GM18858 (cell line): ENCODE measurements around the gene CCDC197.

Experiments used
- ATAC-seq: cut with Tn5 transposase; IDR thresholded peaks from one replicate; pipeline ENCODE4 v1.9.1; 2021; ENCODE audit not compliant: unreplicated experiment

CCDC197 gene

DNA sequence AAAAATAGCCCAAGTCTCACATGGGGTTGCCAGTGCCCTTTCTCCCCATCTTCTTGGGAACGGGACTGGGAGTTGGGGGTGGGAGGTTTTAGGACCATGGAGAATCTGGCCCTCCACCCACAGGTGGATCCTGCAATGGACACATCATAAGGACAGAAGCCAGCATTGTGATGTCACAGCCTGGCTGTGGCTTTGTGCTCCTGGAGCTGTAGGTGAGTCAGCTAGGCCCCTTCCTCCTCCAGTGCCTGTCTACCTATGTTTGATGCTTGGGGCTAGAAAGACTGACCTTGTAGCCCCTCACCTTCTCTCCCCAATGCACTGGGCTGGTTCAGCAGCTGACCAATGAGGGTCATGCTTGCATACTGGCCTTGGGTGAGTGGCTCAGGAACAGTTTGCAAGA lies at the start of gene CCDC197:
TSS of gene CCDC197 (plus strand) at position 220 of the 400 bp plus-strand sequence. CDS start 831 bp downstream, outside the sequence.
- ATAC-seq, result no peak

DNA sequence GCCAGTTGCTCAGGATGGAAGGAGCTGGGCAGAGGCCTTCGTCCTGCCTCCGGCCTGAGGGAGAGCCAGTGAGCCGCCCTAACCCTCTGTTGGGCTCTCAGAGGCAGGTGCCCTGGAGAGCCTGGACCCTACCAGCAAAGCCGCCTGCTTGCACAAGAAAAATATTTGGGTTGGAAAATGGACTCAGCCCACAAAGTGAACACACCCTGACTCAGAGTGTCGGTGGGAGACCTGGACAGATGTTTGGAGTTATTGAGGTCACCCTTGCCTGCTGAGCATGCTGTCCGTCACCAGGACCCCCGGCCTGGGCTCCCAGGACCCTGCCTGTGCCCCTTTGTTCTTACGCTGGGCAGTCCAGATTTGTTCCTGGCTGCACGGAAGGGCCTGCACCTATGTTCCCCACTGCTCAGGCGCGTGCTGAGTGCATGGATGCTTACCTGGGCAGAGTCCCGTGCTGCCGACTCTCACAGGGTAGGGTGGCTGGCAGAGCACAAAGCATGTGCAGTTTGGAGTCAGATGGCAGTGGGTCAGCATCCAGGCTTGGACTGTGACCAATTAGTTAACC lies 47.5 kb upstream of the CCDC197 start:
- no peak for ATAC-seq

DNA sequence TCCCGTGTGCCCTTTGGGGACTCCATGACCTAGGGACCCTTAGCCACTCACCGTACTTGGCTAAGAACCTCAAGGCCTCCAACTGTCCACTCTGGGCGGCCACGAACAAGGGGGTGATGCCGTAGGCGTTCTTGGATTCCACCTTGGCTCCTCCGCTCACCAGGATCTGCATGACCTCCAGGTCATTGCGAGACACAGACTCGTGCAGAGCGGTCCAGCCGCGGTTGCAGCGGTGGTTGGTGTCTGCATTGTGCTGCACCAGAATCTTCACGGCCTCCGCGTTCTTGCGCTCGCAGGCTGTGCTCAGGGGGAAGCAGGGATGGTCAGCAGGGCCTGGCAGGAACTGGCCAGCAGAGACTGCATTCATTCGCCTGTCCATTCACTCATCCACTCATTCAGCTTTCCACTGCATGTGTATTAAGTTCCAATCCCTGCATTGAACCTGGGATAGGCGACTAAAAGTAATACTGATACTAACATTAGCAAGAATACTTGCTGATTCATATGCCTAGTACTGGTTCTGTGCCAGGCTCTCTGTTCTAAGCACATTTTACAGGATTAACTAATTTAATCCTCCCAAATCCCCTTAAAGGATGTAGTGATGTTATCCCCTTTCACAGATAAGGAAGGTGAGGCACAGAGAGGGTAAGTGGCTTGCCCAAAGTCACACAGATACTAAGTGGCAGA lies 46.0 kb upstream of the CCDC197 start:
- ATAC-seq, result no peak

DNA sequence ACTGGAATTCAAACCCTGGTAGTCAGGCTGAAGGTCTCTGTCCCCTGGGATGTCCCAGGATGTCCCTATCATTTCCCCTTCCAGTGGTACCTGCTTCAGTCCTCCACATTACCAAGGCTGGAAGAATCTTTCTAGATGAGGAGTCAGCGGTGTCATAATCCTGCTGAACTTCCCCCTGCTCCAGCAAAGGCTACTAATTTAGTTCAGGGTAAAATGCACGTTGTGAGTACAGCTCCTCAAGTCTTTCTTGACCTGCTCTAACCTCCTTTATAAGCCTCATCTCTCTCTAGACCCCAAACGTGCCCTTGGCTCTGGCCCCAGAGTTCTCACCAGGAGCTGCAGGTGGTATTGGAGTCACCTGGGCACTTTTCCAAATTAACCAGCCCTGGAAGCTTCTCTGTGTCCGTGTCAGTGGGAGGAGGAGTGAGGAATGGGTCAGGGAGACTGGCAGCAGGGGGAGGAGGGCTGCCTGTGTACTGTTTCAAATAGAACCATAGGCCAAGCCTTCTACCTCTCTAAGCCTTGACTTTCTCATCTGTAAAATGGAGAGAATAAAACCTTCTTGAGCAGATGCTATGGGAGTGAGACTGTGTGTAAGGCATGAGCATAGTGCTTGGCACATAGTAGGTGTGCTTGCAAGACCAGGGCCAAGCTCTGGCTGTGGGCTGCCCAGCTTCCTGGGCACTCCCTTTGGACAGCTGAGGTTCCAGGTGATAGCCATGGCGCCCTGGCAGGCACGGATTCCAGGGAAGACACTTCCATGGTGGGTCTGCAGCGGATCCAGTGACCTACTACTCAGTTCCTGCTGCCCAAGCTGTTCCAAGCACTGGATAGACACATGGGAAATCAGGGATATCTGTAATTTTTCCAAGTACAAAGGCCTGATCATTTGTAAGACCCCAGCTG lies 45.2 kb upstream of the CCDC197 start:
- ATAC-seq, result no peak

DNA sequence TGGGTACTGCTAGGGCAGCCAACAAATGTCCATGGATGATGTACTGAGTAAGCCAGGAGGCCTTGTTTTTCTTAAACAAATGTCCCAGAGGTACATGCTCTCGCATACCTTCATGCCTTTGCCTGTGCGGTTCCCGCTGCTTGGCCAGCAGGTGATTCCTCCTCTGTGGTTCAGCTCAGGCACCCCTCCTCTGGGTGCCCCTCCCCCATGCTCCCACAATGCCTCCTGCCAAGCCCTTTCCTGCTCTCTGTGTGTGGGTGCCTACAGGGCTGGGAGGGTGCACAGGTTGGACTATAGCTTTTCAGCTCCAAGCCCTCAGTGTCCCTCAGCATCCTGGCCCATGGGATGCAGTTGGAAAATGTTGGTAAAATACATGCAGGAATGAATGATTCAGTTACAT lies 44.3 kb upstream of the CCDC197 start:
- ATAC-seq, result no peak

DNA sequence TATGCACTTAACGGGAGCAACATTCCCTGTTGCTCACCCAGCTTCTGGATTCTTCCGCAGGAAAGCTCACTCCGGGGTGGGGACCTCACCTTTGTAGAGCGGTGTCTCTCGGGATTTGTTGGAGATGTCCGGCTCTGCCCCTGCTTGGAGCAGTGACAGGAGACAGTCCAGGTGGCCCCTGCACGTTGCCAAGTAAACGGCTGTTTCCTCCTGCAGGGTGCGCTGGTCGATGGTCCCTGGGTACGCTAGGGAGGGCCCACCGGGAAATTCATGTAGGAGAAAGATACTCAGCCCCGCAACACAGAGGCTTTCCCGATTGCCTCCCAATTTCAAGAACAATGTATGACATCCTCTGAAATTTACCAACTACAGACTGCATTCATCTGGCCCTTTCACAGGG lies 43.8 kb upstream of the CCDC197 start:
- no peak for ATAC-seq

DNA sequence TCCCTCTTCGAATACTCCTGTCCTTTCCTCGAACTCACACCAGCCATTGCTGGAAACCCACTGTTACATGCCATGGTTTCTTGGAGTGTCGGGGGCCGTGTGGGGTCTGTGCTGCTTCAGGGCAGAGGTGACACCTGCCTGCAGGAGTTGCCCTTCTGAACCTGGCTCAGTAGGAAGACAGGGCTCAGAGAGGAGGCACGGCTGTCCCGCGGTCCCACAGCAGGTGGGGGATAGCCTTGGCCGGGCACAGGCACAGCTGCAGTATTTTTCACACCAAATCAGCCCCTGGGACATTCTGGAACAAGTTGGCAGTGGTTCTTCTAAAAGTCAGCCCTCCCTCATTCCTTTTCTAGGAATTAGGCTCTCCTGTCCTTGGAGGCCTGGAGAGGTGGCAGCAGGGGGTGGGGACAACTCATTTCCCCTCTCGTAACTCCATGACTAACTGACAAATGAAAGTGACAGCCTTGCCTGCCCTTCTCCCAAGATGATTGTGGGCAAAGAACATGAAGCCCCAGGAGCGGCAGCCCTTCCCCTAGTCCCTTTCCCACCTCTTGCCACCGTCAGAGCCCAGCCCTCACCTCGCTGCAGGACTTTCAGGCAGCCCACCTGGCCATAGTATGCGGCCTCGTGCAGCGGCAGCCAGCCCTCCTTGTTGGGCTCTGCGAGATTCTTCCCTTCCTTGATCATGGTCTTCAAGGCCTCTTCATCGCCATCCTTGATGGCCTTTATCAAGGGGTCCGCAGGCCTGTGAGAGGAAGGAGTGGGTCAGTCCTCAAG lies 43.2 kb upstream of the CCDC197 start:
- no peak for ATAC-seq

DNA sequence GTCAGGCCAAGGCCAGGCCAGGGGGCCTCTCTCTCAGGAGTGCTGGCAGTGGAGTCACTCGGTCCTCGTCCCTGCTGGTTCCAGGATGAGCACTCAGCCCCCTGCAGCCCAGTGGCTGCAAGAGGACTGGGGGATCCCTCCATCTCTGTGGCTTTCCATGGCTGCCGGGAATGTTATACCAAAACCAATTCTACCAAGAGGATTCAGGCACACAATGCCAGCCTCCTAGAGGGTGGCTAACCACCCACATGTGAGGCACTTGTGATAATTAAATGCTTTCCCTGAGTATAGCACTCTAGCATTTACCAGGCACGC lies 42.6 kb upstream of the CCDC197 start:
- ATAC-seq, result no peak

DNA sequence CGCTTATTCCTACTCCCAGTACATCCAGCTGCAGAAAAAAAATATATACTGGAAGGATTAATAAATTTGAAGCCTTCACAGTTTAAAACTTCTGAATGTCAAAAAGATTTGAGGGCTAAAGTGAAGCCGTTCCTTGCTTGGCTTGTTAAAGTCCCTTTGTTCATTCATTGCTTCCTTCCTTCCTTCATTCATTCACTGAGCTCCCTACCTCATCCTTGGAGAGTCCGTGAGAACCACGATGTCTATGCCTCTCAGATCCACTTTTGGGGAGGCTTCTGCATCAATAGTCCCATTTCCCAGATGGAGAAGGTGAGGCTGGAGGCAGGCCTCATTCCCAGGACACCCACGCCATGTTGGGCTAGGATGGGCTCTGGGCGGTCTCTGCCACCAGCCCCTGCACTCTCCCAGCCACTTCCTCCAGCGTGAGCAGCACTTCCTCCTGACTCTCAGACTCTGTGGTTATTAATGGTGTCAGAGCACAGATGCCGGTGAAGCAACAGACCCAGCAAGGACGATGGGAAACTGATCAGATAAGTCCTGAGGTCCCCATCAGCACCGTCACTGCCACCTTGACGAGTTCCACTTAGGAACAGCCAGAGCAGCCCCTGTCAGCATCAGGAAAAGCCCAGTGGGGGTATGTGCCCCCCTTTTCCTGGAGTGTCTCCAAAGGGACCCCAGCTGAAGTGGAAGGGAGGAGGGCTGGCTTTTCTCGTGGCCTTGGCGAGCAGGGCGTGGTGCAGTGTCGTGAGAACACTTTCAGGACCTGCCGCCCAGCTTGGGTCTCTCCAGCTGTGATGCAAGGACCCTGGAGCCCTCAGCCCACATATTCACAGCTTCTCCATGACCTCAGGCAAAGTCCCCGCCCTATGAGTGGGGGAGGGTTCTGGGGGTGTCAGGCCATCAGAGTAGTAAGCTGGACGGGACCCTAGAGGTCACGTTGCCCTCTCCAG lies 41.9 kb upstream of the CCDC197 start:
- ATAC-seq, result no peak

DNA sequence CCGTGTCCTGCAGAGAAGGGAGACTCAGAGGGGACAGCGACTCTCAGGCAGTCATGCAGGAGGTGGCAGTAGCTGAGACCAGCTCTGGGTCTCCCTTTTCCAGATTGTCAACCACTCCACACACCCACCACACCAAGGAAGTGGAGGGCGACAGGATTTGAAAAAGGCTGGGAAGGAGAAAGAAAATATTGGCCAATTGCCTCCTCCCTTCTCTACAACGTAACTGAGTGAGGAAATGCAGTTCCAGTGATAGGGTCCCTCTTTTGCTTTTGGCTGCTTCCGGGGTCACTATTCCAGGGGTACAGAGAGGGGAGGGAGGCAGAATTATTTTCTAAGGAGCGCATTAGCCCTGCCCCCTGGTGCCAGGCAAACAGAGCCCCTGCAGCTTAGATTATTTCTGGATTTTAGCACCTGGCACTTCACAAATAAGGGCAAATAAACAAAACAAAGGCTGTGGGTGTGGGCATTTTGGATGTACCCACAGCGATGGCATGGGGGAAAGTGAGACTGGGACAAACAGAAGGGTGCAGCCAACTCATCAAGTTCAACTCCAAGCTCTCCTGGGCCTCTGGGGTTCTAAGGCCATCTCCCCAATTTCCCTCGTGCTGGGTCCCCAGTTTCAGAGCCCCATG lies 41.1 kb upstream of the CCDC197 start:
- ATAC-seq, result no peak

DNA sequence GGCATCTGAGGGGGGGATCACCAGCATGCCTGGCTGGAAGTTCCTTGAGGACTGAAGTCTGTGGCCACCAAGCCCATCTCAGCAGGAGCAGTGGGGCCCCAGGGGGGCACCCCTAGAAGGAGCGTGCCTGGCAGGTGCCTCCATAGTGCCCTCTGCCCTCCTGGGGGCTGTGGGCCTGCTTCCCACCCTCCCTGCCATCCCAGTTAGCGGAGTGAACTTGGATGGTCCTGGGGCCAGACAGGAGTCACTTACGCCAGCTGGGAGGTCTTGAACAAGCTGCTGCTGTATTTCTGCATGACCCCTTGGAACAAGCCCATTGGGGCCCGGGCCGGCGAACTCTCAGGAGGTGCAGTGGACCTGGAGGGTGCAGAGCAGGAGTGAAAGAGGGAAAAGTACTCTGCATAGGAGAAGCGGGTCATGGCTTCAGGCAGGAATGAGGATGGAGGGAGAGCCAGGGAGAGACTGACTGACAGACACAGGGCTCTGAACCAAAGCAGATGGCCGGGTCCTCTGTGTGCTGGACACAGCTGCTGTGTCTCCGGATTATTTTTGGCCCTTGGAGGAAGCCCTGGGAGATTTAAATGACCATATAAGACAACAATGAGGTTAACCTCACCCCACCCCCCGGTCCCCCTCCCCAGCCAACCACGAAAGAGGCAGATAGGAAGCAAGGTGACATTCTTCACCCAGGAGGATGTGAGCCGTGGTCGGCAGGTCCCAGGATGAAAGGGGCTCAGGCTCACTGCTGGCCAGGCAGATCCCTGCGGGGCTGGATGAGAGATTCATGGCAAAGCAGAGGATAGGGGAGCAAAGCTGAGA lies 40.4 kb upstream of the CCDC197 start:
- ATAC-seq, result no peak

DNA sequence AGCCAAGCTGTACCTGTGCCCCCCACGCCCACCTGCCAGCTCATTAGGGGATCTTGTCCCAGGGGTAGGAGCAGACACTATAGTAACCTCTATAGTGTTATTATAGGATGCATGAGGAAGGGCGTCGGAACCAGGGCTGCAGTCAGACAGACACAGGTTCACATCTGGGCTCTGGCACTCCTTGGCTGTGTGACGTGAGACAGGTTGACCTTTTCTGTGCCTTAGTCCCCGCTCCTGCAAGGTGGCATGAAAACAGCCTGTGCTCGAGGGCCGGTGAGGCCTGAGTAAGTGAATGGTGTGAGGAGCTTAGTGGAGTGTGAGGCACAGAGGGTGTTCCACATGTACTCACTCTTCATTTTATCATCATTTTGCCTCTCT lies 39.8 kb upstream of the CCDC197 start:
- no peak for ATAC-seq

DNA sequence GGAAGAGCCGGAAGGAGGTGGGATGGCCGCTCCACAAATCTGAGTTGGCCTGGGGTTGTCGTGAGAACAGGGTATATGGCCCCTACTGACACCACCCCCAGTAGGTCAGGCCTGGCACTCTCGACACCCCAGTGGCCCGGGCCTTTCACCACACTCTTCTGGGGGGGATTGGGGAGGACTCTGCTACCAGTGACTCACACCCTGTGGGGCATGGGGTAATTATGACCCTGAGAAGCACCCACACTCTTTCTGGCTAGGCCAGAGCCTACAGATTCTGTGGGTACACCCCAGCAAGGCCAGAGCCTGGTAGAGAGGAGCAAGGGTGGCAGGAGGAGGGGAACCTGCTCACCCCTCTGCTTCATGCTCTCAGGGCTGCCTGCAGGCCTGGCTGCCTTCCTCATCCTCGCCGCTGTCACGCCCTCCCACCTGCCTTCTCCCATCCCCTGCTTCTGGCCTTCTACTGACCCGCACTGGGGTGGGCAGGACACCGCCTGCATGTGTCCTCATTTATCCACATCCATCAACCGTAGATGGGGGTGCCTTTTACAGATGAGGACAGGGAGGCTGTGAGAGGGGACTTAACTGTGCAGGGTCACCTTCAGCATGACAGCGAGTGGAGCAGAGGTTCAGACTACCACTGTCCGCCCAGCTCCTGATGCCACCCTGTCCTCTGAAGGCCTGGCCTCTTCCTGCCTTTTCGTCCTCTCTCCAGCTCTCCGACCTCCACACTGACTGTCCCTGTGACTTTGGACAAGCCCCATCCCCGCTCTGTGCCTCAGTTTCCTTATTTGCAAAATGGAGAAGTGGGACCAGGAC lies 39.1 kb upstream of the CCDC197 start:
- ATAC-seq, result no peak

DNA sequence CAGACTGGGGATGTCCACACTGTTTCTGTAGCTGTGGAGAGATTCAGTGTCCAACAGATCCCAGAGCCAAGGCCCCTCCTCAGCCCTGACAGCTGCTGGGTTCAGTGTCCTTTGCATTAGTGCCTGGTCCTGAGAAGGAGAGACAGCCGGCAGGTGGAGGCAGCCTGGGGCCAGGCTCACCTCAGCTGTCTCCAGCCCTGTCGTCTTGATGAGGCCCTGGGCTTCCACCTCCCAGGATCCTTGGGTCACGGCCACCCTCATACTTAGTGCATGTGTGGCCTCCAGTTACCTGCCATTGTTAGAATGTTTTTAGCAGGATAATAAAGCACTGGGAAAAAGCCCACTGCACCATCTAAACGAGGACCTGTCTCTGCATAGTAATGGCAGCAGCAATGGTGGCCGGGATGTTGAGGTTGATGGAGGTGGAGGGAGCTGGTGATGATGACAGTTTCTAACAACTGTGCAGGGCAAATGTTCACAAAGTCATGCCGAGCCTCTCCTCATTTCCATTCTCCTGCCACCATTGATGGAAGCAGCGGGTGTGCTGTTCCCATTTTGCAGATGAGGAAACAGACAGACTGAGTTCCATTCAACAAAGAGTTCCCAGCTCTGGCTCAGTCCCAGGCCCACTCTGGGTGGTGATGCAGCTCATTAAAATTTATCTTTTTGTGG lies 38.4 kb upstream of the CCDC197 start:
- ATAC-seq, result no peak

DNA sequence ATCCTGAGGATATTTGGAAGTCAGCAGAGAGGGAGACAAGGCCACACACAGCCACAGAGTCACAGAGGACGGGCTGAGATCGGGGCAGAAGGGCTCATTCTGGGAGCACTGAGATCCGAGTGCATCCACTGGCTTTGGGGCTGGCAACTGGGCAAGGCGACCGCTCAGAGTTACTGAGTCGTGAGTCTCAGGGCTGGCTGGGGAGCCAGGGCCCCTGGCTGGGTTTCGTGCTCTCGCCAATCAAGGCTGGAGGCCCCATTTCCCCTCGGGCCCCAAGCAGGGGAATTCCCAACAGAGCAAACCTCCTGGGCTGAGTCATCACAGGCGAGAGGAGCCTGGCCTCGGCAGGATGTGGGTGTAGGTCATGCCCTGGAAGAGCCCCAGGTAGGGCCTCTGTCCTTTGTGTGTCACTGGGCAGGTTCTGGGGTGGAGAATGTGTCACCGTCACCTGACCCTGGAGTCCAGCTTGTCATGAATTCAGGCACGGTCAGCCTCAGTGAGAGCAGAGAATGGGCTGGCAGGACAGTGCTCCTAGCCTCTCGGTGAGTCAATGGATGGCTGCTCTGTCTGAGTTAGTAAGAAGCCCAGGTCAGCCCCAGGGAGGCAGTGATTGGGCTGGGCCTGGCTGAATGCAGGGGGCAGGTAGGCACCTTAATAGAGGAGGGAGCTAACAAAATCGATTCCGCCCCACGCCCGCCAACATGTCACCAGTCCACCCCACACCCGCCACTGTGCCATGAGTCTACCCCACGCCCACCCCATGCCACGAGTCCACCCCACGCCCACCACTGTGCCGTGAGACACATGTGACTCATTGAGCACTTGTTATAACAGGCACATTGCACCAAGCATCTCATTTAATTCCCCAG lies 37.6 kb upstream of the CCDC197 start:
- ATAC-seq, result peak; percentile 73

DNA sequence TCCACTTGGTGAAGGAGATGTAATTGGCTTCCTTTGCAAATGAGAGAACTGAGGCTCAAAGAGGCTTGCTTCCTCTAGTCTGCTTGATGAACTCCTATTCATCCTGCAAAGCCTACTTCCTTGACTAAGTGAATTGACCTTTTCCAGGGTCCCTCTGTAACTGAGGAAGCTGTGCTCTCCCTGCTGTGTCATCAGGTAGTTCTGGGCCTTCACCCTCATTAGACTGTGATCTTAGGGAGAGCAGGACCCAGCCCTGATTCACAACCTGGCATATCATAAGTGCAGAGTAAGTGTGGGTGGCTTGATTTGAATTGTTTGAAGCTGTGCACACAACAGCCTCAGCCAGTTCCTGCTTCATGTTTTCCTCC lies 37.0 kb upstream of the CCDC197 start:
- ATAC-seq, result no peak
